Right cardiac atrium (tissue), 5 donors: ENCODE measurements around the gene TAF10. TPM values are rescaled to one million over a fixed set of nuclear protein-coding genes. Genes with fewer than 3 reads are reported as not detected.
A peak's percentile ranks its signal among the peaks of the same experiment; 100 is the strongest.

Source experiments
- ATAC-seq, 2 donors: fragments of 200-7000 bp; cut with Tn5 transposase; one replicate each; pipeline versions ENCODE4 v1.8.0 to v1.9.1; 2020; ENCODE audit warnings: moderate library complexity in 2 of 2, mild to moderate bottlenecking in 1 of 2
- DNase-seq, 3 donors: peaks; one replicate each; pipeline ENCODE4 v3.0.0-alpha.2; 2020
- H3K27ac ChIP-seq: one replicate; pipeline ENCODE4 v1.5.1; 2013; ENCODE audit warnings: mild to moderate bottlenecking, low read length, control low read depth, moderate library complexity
- H3K27me3 ChIP-seq: one replicate; pipeline ENCODE4 v1.6.1; 2013; ENCODE audit not compliant: control insufficient read depth, insufficient read depth
- H3K4me1 ChIP-seq: one replicate; pipeline ENCODE4 v1.6.1; 2013; ENCODE audit warnings: low read length; ENCODE audit not compliant: control insufficient read depth, insufficient read depth
- H3K4me3 ChIP-seq: one replicate; pipeline ENCODE4 v1.5.1; 2013; ENCODE audit warnings: low read length, control low read depth
- H3K9me3 ChIP-seq: one replicate; pipeline ENCODE4 v1.6.1; 2013; ENCODE audit warnings: low read length; ENCODE audit not compliant: control insufficient read depth
- WGBS: extraction: QIAGEN DNeasy Blood & Tissue Kit; methylation state at CpG from one replicate; pipeline ENCODE4 v1.1.7; 2013; 5-methylcytosine and 5-hydroxymethylcytosine counted together
- intact Hi-C, 4 donors: fragments of 100-400 bp; cut with DNase I; formaldehyde crosslinking; loops; one replicate each; pipeline versions ENCODE4 v1.11.0 to v1.14.0; 2022 to 2023
- polyA plus RNA-seq: library from polyadenylated mRNA; stranded (reverse); fragments of 200-250 nt; gene quantifications from one replicate; pipeline ENCODE4 v1.2.3, GENCODE V29; 2013
- total RNA-seq, 4 donors: library from RNA; stranded (reverse); fragmentation: NEBNext Ultra II Directional; extraction: Animal tissue kit (Norgen Biotek cat#: 25700); gene quantifications; one replicate each; pipeline ENCODE4 v1.2.1, GENCODE V29; 2021
- donor health status: healthy with polysubstance abuse.
- donor health status: DM: no; HTN: yes; CAD: no.
- donor health status: DM: no; HTN: no; CAD: no.
- donor health status: DM: no; HTN: yes; CAD: no; lungs with severe emphysema.
- donor health status: DM: yes; HTN: yes; CAD: no.

TAF10 gene
- total and polyA plus RNA-seq, 5 donors: 96.9 to 115 (median 100) TPM

DNA sequence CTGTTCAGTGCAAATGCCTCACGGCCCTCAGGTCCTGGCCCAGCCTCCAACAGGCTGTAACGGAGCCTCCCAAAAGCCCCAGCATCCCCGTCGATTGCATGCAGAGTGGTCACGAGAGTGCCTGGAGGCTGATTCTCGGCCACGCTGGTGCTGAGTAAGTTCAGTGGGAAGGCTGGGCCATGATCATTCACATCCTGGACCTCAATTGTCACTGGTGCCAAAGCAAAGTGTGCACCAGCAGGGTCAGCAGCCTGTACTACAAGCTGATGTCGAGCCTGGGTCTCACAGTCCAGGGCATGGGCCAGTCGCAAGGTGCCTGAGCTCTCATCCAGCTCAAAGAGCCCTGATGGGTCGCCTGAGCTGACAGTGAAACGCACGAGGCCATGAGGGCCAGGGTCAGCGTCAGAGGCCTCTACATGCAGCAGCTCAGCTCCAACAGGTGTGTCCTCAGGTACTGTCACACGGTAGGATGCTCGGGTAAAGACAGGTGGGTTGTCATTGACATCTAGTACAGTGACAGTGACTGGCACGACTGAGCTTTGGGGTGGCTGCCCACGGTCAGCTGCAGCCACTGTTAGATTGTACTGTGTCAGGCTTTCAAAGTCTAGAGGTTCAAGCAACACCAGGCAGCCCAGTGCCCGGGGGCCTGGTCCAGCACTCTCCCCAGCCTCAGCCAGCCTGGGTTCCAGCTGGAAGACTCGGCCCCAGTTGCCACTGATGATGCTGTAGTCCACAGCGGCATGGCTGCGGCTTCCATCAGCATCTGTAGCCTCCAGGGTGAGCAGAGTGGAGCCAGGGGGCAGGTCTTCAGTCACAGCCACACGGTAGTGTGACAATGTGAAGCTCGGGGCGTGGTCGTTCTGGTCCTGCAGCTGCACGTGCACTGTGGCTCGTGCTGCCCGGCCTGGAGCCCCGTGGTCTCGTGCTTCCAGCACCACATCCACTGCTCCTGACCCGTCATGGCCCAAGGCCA is 11.7 kb upstream of the TAF10 start:
- no peak for ATAC-seq
- H3K27me3 ChIP-seq: no peaks in the 10 kb centered on the region
- DNase-seq: no peak
- H3K4me1 ChIP-seq: no peaks in the 10 kb centered on the region
- no peaks in the 10 kb centered on the region for H3K9me3 ChIP-seq
- no peak overlapping the region for H3K27ac ChIP-seq
- 85% methylated on average over 31 of the region's 31 CpGs for WGBS
- no peak overlapping the region for H3K4me3 ChIP-seq
- intact Hi-C loops: no loop called here

DNA sequence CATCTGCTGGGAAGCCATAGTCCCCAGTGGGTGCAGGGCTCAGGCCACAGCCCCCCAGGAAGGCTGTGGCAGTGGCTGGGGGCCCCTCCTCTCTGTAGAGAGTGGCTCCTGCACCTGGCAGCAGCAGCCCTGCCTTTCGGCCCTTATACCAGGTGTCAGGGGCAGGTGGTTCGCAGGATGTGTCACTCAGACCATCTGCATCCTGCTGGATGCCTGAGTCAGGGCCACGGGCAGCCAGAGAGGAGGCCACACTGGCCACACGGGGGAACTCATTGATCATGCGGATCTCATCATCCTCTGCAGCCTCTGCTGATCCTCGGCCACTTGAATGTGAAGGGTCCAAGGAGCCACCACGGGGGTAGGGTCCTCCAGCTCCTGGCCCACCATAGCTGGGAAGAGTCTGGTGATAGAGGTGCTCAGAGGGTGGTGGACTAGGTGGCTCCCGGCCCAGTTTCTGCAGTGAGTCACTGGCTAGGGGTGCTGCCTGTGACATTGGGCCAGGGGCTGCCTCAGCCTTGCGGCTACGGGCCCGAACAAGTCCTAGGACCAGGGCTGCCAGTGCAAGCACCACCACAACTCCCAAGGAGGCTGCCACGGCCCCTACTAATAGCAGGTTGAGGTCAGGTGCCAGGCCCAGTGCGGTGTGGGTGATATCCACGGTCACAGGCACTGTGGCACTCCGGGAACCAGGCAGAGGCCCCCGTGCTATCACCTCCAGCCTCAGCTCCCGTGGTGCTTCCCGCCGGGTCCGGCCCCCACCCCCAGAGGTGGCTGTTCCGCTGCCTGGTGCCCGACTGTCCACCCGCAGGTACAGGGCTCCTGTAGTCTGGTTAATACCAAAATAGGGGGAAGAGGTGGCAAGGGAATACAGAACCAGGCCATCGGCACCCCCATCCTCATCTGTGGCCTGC is 10.5 kb upstream of the TAF10 start:
- DNase-seq (no peak), ATAC-seq (no peak)
- intact Hi-C loops: no loop called here
- Histone ChIP-seq H3K4me1 (peaks cover 2% of the 10 kb centered on the region), H3K4me3 (no peak overlapping the region), H3K9me3 (no peaks in the 10 kb centered on the region), H3K27ac (no peak overlapping the region), H3K27me3 (no peaks in the 10 kb centered on the region)
- WGBS: 83% methylated on average over 24 of the region's 24 CpGs

DNA sequence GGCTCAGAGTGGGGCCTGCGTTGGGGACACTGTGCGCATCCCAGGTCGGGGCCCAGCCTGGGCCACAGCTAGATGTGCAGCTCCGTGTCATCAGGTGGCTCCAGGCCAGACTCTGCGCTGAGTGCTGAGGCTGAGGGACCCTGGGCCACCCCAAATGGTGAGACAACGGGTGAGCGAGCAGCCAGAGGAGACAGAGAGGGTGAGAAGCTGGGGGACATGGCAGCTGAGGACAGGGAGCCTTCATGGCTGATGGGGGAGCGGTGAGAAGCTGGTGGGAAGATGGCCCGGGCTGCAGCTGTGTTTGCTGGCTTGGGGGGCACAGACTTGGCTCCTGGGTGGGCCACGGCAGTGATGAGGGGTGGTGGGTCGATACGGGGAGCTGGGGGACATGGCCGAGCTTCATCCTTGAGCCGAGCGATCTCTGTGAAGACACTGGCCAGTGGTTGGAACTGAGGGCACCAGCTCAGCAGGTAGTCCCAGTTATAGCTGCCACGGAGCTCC is 9.7 kb upstream of the TAF10 start:
- ATAC-seq: no peak
- Histone ChIP-seq H3K4me1 (peaks cover 2% of the 10 kb centered on the region), H3K4me3 (no peak overlapping the region), H3K9me3 (no peaks in the 10 kb centered on the region), H3K27ac (no peak overlapping the region), H3K27me3 (no peaks in the 10 kb centered on the region)
- WGBS: 86% methylated on average over 16 of the region's 16 CpGs
- no peak for DNase-seq
- intact Hi-C loops: no loop called here

DNA sequence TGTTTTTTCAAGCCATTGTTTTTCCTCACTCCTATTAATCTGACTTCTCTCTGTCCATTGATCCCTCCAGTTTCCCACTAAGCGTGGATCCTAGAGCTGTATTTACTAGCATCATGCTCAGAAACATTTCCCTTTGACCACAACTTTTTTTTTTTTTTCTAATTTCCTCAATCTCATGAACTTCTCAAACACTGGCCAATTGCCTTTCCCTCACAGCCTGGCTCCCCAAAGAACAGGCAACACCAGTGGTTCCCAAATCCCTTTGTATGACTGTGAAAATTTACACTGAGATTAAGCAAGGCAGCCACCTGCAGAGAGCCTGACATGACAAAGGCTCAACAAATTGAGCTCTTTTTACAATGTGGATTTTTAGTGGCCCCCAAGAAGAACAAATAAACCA is 8.6 kb upstream of the TAF10 start:
- no peak overlapping the region for H3K27ac ChIP-seq
- H3K27me3 ChIP-seq: no peaks in the 10 kb centered on the region
- no peaks in the 10 kb centered on the region for H3K9me3 ChIP-seq
- no peak for DNase-seq
- ATAC-seq: no peak
- intact Hi-C loops: no loop called here
- WGBS: 51% methylated on average over 1 of the region's 1 CpG
- peaks cover 2% of the 10 kb centered on the region for H3K4me1 ChIP-seq
- H3K4me3 ChIP-seq: no peak overlapping the region

DNA sequence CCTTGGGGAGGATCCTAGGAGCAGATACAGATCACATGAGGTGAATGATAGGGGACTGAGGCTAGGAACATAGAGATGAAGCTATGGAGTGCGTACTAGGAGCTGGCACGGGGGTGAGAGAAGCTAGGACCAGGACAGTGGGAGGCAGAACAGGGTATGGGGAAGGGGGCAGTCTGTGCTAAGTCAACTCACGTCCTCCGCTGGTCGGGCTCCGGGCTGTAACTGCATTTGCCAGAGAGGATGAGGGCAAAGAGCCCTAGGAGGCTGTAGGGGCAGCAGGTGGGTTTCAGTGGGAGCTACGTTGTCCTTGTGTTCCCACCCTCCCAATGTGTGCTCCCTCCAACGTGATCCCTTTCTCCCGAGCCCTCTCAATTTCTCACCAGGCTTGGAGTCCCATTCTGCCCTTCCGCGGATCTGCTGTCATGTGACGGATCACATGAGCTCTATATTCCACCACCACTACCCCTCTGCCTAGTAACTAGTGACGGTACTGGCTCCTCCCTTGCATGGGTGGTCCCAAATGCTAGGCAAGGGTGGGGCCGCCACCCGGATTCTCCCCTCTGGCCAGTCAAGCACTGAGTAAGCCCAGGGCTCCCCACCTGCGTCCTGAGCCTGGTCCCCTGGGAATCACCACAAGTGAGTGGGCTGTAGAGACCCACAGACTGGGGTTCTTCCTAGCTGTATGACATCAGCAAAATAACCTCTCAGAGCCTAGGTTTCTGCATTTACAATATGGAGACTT is 7.2 kb upstream of the TAF10 start, which contains the start of gene TPP1:
TPP1 (minus strand) TSS at position 419 of the 742 bp plus-strand sequence; CDS start at position 397, 22 bp downstream.
- under 1% methylated on average over 16 of the region's 16 CpGs for WGBS
- H3K27me3 ChIP-seq: no peaks in the 10 kb centered on the region
- peak within 1 kb of the TSS; percentile 79 for H3K4me3 ChIP-seq
- no peaks in the 10 kb centered on the region for H3K9me3 ChIP-seq
- peaks cover 2% of the 10 kb centered on the region for H3K4me1 ChIP-seq
- intact Hi-C loops: no loop called here
- ATAC-seq (peak; percentile 96 to 97), DNase-seq (peak; percentile 92 to 96 (median 94))
- H3K27ac ChIP-seq: peak within 1 kb of the TSS; percentile 84

DNA sequence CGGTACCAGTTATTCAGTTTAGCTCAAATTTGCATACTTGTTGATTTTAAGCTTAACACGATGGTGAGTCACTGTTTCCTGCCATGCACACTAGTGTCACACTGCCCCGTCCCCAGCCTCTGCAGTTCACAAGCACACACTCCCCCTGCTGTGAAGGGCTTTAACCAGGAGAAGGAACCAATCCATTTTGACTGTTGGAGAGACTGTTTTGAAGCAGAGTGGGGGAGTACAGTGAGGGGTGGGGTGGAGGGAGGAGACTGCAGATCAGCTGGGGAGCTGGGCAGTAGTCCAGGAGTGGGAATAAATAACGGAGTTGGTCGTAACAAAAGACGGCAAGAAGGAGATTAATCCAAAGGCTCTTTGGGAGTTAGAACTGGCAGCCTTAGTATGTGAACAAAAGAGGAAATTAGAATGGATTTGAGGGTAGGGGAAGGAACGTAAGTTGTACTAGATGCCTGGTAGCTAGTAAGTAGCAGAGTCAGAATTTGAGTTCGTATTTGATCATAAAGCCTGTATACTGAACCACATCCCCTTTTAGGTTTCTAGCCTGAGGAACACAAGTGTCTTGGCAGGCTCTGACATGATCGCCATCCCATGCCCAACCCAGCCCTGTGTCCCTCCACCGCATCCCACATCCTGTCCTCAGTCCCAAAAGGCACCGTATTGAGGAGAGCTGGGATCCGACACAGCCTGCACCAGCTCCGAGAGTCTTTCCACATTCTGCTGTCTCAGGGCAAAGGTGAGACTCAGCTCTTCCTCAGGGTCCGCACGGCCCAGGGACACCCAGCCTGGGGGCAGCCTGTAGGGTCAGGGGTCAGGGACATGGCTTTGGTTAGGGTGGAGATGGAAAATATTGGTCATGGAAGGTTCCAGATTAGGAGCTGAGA is 6.3 kb upstream of the TAF10 start:
- ATAC-seq (peak; percentile 15 to 27), DNase-seq (peak in 1 of 3 donors; percentile 69)
- intact Hi-C loops: no loop called here
- no peaks in the 10 kb centered on the region for H3K9me3 ChIP-seq
- H3K4me1 ChIP-seq: peaks cover 2% of the 10 kb centered on the region
- H3K4me3 ChIP-seq: peak overlapping the region; percentile 79
- WGBS: 8% methylated on average over 15 of the region's 15 CpGs
- H3K27ac ChIP-seq: peak overlapping the region; percentile 84
- no peaks in the 10 kb centered on the region for H3K27me3 ChIP-seq

DNA sequence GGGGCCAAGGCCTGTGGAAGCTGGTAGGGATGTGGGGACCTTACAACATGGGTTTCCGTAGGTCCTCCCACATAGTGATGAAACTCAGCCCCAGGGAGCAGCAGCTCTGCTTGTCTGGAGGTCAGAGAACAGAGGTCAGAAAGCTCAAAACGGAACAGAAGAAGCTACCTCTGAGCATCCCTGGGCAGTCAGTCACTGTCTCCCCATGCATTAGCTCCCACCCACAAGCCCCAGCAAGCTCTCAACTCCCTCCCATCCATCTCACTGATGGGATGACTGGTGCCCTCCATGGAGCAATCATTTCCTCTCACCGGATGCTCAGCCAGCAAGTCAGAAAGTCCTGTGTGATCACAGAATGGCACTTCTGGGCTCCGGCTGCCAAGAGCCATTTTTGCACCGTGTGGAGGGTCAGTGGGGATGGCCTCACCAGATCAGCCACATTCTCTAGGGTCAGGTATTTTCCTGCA is 5.3 kb upstream of the TAF10 start:
- H3K27ac ChIP-seq: no peak overlapping the region
- intact Hi-C loops: no loop called here
- no peaks in the 10 kb centered on the region for H3K27me3 ChIP-seq
- peaks cover 2% of the 10 kb centered on the region for H3K4me1 ChIP-seq
- H3K4me3 ChIP-seq: no peak overlapping the region
- DNase-seq: no peak
- WGBS: 77% methylated on average over 5 of the region's 5 CpGs
- no peak for ATAC-seq
- H3K9me3 ChIP-seq: no peaks in the 10 kb centered on the region

DNA sequence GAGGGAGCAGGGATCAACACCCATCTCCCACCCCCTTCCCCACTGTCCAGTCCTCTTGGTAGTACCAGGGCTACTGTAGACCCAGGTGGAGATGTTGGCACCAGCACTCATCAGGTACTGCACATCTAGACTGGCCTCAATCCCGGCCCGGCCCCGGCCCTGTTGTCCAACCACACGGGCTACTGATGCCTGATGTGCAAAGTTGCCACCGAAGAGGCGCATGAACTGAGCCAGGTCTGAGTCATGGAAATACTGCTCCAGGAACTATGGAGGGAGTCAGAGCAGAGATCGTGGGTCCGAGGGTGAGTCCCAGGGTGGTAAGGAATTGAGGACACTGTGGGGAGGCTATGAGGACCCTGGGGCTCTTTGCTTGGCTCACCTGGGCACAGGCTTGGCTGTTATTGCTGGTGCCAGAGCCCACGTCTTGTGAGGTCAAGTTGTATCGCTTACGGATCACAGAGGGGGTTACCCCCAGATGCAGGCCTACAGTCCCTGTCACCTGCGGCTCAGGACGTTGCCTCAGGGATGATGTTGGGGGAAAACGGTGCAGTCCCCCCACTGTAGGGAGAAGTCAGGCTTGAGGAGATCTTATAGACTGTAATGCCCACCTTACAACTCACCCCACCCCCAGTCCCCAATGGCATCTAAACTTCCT is 4.7 kb upstream of the TAF10 start:
- Histone ChIP-seq H3K27ac (no peak overlapping the region), H3K4me3 (no peak overlapping the region), H3K9me3 (no peaks in the 10 kb centered on the region), H3K4me1 (peaks cover 2% of the 10 kb centered on the region), H3K27me3 (no peaks in the 10 kb centered on the region)
- intact Hi-C loops: no loop called here
- ATAC-seq: no peak
- DNase-seq: peak in 1 of 3 donors; percentile 40
- 93% methylated on average over 14 of the region's 14 CpGs for WGBS

DNA sequence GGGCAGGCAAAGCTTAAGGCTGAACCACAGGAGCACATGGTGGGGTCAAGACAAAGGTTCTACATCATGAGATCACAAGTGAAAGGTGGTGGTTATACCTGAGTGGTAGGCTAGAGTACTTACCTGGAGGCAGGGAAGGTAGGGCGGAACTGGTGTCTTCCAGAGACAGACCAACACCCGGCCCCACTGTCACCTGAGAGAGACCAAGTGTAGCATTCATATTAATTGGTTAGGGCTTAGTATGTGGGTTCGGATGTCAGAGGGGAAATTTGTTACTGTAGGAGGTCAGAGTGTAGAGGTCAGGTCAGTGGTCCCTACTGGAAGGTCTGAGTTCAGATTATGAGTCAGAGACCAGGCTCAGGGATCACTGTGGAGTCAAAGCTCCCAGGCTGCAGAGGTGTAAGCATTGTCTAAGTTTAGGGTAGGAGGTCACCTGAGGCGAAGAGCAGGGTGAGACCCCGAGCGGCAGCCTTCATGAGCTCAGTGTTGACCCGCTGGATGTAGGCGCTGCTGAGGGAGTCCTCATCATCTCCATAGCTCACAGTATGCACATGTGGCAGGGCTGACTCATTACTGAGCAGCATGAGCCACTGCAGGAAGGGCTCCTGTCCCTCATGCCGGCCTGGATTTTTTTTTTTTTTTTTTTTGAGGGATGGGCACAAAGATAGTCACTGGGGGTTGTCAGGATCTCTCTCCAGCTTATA is 4.0 kb upstream of the TAF10 start:
- DNase-seq (no peak), ATAC-seq (no peak)
- H3K27ac ChIP-seq: no peak overlapping the region
- intact Hi-C loops: no loop called here
- WGBS: 95% methylated on average over 9 of the region's 9 CpGs
- no peaks in the 10 kb centered on the region for H3K9me3 ChIP-seq
- no peaks in the 10 kb centered on the region for H3K27me3 ChIP-seq
- no peak overlapping the region for H3K4me3 ChIP-seq
- peaks cover 2% of the 10 kb centered on the region for H3K4me1 ChIP-seq
